ENCODE measurements around the gene BSN.

The BSN gene

DNA sequence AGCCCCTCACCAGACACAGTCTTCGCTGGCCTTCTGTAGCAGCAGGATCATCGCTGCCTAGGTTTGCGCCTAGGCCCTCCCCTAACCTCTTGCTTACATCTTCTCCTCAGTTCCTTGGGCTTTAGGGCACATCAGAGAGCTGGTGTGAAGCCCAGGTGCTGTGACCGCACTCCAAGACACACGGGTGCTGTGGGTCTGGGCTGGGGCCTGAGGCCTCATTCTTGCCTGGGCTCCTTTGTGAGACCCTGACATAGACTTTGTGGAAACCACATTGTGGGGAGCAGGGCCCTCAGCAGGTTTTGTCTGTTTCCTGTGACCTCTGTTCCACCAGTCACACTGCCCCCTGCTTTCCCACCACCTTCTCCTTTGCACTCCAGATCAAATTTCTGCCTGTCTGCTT lies 157.2 kb downstream of the BSN start:
- DNase-seq (ENCODE audit: low read depth in 2 of 2, low spot score in 1 of 2), result no peak

GRCh38 chr3:49712166-49712565 lies 157.9 kb downstream of the BSN start:
- DNase-seq (ENCODE audit: low read depth in 2 of 2, low spot score in 1 of 2), result no peak

- DNase-seq (ENCODE audit: low read depth in 2 of 2, low spot score in 1 of 2), result no peak
Measured at GRCh38 chr3:49712631-49713317, 158.5 kb downstream of the BSN start.

- DNase-seq (ENCODE audit: low read depth in 2 of 2, low spot score in 1 of 2), result no peak
Measured at GRCh38 chr3:49713336-49714105, 159.2 kb downstream of the BSN start.

DNA sequence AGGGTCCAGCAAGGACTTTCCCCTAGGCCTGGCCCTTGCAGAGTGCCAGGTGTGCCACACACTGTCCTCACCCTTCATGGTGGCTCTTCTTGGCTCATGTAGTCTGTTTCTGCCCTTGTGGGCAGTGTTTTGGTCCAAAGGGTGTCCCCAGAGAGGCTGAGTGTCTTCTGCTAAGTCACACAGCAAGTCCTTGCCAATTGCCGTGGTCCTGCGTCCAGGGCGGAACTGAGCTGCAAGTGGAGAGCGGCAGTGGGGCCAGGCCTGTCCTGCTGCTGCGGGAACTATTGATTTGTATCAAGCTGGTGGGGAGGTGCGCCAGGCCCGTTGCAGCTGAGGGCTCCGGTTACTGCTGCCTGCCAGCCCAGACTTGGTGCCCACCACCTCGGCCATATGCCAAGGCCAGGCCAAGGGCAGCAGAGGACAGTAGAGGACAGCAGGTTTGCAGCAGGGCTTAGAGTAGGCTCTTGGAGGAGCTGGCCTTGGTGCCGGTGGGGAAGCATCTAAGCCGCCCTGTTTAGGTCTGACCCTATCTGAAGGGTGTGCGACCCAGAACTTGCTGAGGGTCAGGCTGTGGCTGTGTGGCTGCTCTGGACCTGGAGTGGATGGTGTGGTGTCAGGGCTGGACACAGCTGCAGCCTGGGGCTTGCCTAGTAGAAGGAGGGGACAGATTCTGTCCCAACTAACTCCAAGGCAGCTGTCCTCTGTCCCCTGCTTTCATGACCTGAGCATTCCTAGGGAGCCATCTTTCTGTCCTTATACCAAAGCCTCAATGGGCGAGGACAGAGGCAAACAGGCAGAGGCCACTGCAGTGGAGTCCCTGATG lies 160.7 kb downstream of the BSN start:
- DNase-seq (ENCODE audit: low read depth in 2 of 2, low spot score in 1 of 2), result no peak

GRCh38 chr3:49715611-49716121 lies 161.4 kb downstream of the BSN start:
- no peak for DNase-seq (ENCODE audit: low read depth in 2 of 2, low spot score in 1 of 2)

DNA sequence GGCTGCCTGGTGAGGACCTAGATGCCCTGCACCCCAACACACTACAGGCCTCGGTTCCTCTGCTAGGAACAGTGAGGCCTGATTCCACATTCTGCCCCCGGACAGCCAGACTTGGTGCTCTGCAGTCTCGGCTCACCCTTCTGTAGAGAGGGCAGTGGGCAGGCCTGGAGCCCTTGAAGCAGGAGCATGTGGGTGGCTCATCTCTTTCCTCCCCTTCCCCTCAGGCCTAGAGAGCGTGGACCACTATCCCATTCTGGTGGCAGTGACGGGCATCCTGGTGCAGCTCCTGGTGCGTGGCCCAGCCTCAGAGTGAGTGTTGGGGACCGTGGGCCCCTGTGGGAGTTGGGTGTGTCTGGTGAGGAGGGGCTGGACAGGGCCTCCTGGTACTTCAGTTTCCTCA lies 161.9 kb downstream of the BSN start:
- no peak for DNase-seq (ENCODE audit: low read depth in 2 of 2, low spot score in 1 of 2)

- no peak for DNase-seq (ENCODE audit: low read depth in 2 of 2, low spot score in 1 of 2)
Measured at GRCh38 chr3:49716691-49717210, 162.5 kb downstream of the BSN start.

- DNase-seq (ENCODE audit: low read depth in 2 of 2, low spot score in 1 of 2), result no peak
Measured at GRCh38 chr3:49717211-49717958, 163.1 kb downstream of the BSN start.

DNA sequence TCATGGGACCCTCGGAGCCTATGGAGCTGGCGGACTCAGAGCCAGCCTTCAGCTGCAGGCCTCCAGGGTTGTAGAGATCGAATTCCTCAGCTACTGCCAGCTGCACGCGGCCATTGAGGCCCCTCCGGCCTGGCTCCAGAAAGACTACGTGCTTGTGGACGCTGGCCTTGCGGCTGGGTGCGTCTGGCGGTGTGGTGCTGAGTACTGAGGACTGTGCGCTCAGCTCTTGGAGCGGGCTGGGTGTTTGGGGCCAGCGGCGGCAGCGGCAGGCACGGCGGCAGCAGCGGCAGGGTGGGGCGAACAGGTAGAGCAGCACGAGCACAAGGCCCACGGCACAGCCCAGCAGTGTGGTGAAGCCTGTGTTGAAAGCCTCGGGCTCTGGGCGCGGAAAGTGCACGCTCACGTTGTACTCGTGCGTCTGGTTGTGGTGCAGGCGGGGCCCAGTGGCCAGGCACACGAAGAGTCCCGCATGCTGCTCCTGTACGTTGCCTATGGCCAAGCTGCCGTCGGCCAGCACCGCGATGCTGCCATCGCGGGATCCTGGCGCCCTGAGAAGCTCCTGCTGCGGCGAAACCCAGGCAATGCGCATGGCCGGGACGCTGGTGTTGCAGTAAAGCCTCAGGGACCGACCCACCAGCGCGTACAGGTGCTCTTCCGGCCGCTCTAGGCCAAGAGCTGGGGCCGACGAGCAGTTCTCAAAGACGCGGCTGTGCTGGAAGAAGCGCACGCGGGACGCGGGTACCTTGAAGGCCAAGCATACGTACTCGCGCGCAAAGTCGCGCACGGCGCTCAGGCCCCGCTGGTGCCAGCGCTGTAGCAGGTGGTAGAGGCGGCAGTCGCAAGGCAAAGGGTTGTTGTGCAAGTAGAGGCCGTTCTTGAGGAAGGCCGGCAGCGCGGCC lies 163.9 kb downstream of the BSN start:
- DNase-seq (ENCODE audit: low read depth in 2 of 2, low spot score in 1 of 2), result no peak

- no peak for DNase-seq (ENCODE audit: low read depth in 2 of 2, low spot score in 1 of 2)
Measured at GRCh38 chr3:49718858-49719213, 164.6 kb downstream of the BSN start.

- DNase-seq (ENCODE audit: low read depth in 2 of 2, low spot score in 1 of 2), result peak; percentile 76 to 79
Measured at GRCh38 chr3:49719214-49719884, 165.1 kb downstream of the BSN start, which contains the start of gene AMIGO3. TSS of gene AMIGO3 (minus strand) at chr3:49719684. CDS start at chr3:49719465, 219 bp downstream.
